Measurements from ENCODE around the gene LTBP2. TPM values are rescaled to one million over a fixed set of nuclear protein-coding genes. Genes with fewer than 3 reads are reported as not detected.

Gene LTBP2
- polyA plus RNA-seq, 1 donor from 2014 or later: 0.33 TPM

DNA sequence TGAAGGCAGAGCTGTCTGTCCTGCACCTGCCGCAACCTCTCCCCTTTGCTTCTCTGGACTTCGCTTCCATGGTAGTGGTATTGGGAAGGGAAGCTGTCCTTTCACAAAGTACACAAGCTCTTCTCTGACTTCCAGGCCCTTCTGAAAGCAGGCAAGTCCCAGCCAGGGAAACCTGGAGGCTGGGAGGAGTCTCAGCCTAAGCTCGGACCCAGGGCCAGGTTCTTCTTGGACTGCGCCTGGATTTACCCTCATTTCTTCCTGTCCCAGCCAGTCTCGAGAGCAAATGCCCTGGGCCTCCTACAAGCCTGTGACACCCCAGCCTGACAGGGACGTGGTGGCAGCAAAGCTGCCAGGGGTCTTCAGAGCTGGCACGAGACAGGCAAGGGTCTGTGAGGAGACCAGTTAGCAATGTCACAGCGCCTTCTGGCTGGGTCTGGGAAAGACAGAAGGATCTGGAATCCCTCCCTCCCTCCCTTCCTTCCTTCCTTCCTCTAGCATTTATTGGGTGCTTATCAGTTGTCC lies 96.1 kb downstream of the LTBP2 start:
- TF ChIP-seq TAF1 (IDR thresholded peaks at IDR 0.05; ENCODE audit: low read depth) (no peak), EZH2 (IDR thresholded peaks at IDR 0.05; ENCODE audit: borderline replicate concordance, insufficient read depth, low read length, poor library complexity, severe bottlenecking) (no peak), RAD21 (conservative IDR thresholded peaks at IDR 0.05) (no peak)
- TF ChIP-seq, protein P1, sequence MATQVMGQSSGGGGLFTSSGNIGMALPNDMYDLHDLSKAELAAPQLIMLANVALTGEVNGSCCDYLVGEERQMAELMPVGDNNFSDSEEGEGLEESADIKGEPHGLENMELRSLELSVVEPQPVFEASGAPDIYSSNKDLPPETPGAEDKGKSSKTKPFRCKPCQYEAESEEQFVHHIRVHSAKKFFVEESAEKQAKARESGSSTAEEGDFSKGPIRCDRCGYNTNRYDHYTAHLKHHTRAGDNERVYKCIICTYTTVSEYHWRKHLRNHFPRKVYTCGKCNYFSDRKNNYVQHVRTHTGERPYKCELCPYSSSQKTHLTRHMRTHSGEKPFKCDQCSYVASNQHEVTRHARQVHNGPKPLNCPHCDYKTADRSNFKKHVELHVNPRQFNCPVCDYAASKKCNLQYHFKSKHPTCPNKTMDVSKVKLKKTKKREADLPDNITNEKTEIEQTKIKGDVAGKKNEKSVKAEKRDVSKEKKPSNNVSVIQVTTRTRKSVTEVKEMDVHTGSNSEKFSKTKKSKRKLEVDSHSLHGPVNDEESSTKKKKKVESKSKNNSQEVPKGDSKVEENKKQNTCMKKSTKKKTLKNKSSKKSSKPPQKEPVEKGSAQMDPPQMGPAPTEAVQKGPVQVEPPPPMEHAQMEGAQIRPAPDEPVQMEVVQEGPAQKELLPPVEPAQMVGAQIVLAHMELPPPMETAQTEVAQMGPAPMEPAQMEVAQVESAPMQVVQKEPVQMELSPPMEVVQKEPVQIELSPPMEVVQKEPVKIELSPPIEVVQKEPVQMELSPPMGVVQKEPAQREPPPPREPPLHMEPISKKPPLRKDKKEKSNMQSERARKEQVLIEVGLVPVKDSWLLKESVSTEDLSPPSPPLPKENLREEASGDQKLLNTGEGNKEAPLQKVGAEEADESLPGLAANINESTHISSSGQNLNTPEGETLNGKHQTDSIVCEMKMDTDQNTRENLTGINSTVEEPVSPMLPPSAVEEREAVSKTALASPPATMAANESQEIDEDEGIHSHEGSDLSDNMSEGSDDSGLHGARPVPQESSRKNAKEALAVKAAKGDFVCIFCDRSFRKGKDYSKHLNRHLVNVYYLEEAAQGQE (IDR thresholded peaks at IDR 0.05; ENCODE audit: borderline replicate concordance): no peak
- Histone ChIP-seq H3K9me2 (ENCODE audit: insufficient read depth, low read length) (no peaks in the 10 kb centered on the region), H3K9me3 (ENCODE audit: low read length) (no peaks in the 10 kb centered on the region), H3K27ac (ENCODE audit: low read length) (no peak overlapping the region), H3K36me3 (ENCODE audit: insufficient read depth, low read length) (no peaks in the 10 kb centered on the region), H3K27me3 (ENCODE audit: insufficient read depth, low read depth, low read length) (no peaks in the 10 kb centered on the region), H3K9ac (ENCODE audit: low read length) (no peak overlapping the region), H3K4me2 (ENCODE audit: low read length) (no peak overlapping the region), H3K4me3 (ENCODE audit: low read length) (no peak overlapping the region), H2AFZ (ENCODE audit: low read depth, low read length) (no peak overlapping the region), H3K79me2 (replicated peaks; ENCODE audit: insufficient read depth, low read length) (no peaks in the 10 kb centered on the region), H4K20me1 (ENCODE audit: insufficient read depth) (no peaks in the 10 kb centered on the region), H3F3A (ENCODE audit: insufficient read depth, low read length, poor library complexity, severe bottlenecking) (no peaks in the 10 kb centered on the region)

DNA sequence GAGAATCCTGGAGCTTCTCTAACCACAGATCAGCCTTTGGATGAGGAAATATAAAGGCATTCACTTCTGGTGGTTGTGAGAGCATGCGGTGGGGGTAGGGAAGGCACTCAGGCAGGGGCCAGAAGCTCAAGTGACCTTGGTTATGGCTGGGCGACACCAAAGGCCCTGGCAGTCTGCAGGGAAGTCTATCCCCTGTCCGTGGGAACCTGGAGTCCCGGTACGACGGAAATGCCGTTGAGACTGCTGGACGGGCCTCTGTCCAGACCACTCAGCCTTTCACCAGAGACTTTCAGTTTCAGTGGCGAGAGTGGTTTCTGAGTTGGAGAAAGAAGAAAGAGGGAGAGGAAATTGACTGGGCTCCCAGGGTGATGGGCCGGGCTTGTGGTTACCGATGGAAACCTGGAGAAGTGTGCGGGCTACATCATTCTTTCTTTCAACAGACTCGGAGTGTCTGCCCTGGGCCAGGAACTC lies 97.5 kb downstream of the LTBP2 start:
- Histone ChIP-seq H3K79me2 (replicated peaks; ENCODE audit: insufficient read depth, low read length) (no peaks in the 10 kb centered on the region), H3K27ac (ENCODE audit: low read length) (no peak overlapping the region), H3K9me3 (ENCODE audit: low read length) (no peaks in the 10 kb centered on the region), H3F3A (ENCODE audit: insufficient read depth, low read length, poor library complexity, severe bottlenecking) (no peaks in the 10 kb centered on the region), H4K20me1 (ENCODE audit: insufficient read depth) (no peaks in the 10 kb centered on the region), H2AFZ (ENCODE audit: low read depth, low read length) (no peak overlapping the region), H3K4me3 (ENCODE audit: low read length) (no peak overlapping the region), H3K9me2 (ENCODE audit: insufficient read depth, low read length) (no peaks in the 10 kb centered on the region), H3K9ac (ENCODE audit: low read length) (no peak overlapping the region), H3K27me3 (ENCODE audit: insufficient read depth, low read depth, low read length) (no peaks in the 10 kb centered on the region), H3K4me2 (ENCODE audit: low read length) (no peak overlapping the region), H3K36me3 (ENCODE audit: insufficient read depth, low read length) (no peaks in the 10 kb centered on the region)
- TF ChIP-seq EP300 (conservative IDR thresholded peaks at IDR 0.05; ENCODE audit: poor library complexity, severe bottlenecking): no peak
- TF ChIP-seq, protein P2, sequence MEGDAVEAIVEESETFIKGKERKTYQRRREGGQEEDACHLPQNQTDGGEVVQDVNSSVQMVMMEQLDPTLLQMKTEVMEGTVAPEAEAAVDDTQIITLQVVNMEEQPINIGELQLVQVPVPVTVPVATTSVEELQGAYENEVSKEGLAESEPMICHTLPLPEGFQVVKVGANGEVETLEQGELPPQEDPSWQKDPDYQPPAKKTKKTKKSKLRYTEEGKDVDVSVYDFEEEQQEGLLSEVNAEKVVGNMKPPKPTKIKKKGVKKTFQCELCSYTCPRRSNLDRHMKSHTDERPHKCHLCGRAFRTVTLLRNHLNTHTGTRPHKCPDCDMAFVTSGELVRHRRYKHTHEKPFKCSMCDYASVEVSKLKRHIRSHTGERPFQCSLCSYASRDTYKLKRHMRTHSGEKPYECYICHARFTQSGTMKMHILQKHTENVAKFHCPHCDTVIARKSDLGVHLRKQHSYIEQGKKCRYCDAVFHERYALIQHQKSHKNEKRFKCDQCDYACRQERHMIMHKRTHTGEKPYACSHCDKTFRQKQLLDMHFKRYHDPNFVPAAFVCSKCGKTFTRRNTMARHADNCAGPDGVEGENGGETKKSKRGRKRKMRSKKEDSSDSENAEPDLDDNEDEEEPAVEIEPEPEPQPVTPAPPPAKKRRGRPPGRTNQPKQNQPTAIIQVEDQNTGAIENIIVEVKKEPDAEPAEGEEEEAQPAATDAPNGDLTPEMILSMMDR (IDR thresholded peaks at IDR 0.05; ENCODE audit: poor library complexity, severe bottlenecking): no peak
- no peak for TF ChIP-seq RAD21 (conservative IDR thresholded peaks at IDR 0.05)
- TF ChIP-seq EZH2 (IDR thresholded peaks at IDR 0.05; ENCODE audit: borderline replicate concordance, insufficient read depth, low read length, poor library complexity, severe bottlenecking): no peak

Data from neural cell (in vitro differentiated cells).